HuH-7.5 (cell line): ENCODE data around the gene ALDOB.

Experiments used
- DNase-seq: peaks from one replicate; pipeline ENCODE4 v3.0.0; 2011; ENCODE audit warnings: low spot score

ALDOB gene

GRCh38 chr9:101383361-101383760, 52.2 kb downstream of the ALDOB start:
- DNase-seq, result no peak

DNA sequence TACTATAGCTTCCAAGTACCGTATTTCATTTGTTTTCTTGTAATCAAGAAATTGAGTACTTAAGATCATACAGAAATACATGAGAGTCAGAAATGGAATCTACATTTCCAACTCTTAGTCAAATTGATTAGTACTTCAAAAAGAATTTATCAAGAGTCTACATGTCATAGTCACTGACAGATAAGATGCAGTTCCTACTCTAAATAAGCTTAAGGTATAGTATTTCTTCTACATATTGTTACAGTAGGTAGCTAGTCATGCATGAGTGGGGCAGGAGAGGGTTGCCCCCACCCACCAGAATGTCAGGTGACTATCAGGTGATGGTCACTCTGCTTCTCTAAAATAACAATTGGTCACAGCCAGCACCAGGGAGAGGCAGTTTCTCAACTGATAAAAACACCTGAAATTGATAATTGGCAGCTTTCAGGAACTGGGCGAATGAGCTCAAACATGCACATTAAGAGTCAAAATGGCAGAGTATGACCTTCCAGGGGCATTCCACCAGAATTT, 53.7 kb downstream of the ALDOB start:
- no peak for DNase-seq

DNA sequence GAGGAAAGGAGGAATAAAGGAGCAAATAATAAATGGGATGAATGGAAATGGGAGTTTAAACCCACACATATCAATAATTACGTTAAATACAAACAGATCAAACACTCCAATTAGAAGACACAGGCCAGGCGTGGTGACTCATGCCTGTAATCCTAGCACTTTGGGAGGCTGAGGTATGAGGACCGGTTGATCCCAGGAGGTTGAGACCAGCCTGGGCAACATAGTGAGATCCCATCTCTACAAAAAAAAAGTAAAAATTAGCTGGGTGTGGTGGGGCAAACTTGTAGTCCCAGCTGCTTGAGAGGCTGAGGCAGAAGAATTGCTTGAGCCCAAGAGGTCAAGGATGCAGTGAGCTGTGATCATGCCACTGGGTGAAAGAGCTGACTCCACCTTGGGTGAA, 54.5 kb downstream of the ALDOB start:
- no peak for DNase-seq

DNA sequence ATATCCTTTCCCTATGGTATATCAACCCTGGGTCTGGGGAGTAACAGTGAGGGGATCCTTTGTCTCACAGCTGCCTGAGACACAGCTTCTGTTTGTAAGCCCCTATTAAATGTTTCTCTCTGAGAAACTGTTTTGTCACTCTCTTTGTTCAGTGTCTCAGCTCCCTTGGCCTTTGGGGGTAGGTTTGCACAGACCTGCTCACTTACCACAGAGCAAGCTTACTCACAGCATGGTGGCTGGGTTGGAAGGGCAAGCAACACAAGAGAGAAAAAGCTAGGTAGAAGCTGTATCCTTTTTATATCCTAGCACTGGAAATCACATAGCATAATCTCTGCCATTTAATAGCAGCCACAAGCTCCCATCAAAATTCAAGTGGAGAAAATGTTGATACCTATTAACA, 55.3 kb downstream of the ALDOB start:
- DNase-seq, result no peak

GRCh38 chr9:101376111-101376848, 59.3 kb downstream of the ALDOB start:
- no peak for DNase-seq

DNA sequence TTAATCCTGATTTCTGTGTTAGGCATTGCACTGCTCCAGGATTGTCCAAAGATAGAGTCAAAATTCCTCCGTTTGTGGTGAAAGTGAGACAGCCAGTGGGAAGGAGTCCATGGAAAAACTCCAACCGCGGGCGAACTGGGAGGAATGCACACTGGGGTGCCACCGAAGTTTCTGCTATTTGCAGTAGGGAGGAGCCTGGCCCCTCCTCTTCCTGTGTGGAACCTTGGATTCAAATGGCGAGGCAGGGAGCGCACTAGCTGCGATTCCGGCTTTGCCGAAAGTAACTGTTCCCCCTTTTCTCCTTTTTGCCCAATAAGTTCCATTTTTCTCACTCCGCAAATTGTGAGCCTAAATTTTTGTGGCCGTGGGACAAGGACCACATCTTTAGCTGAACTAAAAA, 60.0 kb downstream of the ALDOB start:
- no peak for DNase-seq

- DNase-seq, result no peak
Observed at GRCh38 chr9:101372327-101373118, 63.1 kb downstream of the ALDOB start.

GRCh38 chr9:101371813-101372212, 63.8 kb downstream of the ALDOB start:
- no peak for DNase-seq
